Bronchial epithelial cell (primary cell): Measurements from ENCODE around the gene DBNDD1. TPM values are rescaled to one million over a fixed set of nuclear protein-coding genes. Genes with fewer than 3 reads are reported as not detected.
"Not testable (repeated sequence)": the region's sequence is repeated elsewhere in the genome, so short reads cannot be mapped to it uniquely, and the experiment has no call there.

Experiments used
- DNase-seq: peaks from one replicate; pipeline ENCODE4 v3.0.0-alpha.2; 2010; ENCODE audit warnings: low read depth
- FAIRE-seq: peaks from 2 replicates; lab custom pipeline; 2011; peaks lifted over from hg19 to GRCh38; lab: Jason Lieb, UNC
- H3K27me3 ChIP-seq: 2 replicates; pipeline ENCODE4 v1.5.1; 2011; ENCODE audit warnings: low read length; ENCODE audit not compliant: control insufficient read depth, insufficient read depth
- H3K36me3 ChIP-seq: 2 replicates; pipeline ENCODE4 v1.5.1; 2011; ENCODE audit warnings: low read length; ENCODE audit not compliant: control insufficient read depth, insufficient read depth
- H3K4me3 ChIP-seq: 2 replicates; pipeline ENCODE4 v1.5.1; 2011; ENCODE audit warnings: mild to moderate bottlenecking, low read depth, low read length, control low read depth
- CTCF ChIP-seq: IDR thresholded peaks from 2 replicates; pipeline ENCODE4 v1.5.1; 2011; ENCODE audit warnings: mild to moderate bottlenecking, moderate library complexity, low read length, control low read depth, inconsistent platforms; ENCODE audit not compliant: insufficient read depth, severe bottlenecking
- total RNA-seq: library from RNA; depleted of rRNA; stranded (reverse); fragments of >200 nt; gene quantifications from 2 replicates; pipeline ENCODE4 v1.2.1, GENCODE V29; 2014

DBNDD1 gene
- total RNA-seq, 1 donor from 2014 or later, result 1.3 TPM

- TF ChIP-seq CTCF, result no peak
- DNase-seq (no peak), FAIRE-seq (no peak)
- no peaks in the 10 kb centered on the region for H3K36me3 ChIP-seq
- no peak overlapping the region for H3K4me3 ChIP-seq
- no peaks in the 10 kb centered on the region for H3K27me3 ChIP-seq
Measured at GRCh38 chr16:90008708-90009145, 10.5 kb downstream of the DBNDD1 start.

GRCh38 chr16:90007635-90008234, 11.5 kb downstream of the DBNDD1 start:
- not testable (repeated sequence) for H3K36me3 ChIP-seq, H3K27me3 ChIP-seq, H3K4me3 ChIP-seq, FAIRE-seq, DNase-seq

GRCh38 chr16:90007015-90007414, 12.2 kb downstream of the DBNDD1 start:
- no peak for DNase-seq
- no peaks in the 10 kb centered on the region for H3K36me3 ChIP-seq
- H3K27me3 ChIP-seq, result no peaks in the 10 kb centered on the region
- TF ChIP-seq CTCF, result no peak
- H3K4me3 ChIP-seq, result no peak overlapping the region
- no peak for FAIRE-seq

- Histone ChIP-seq H3K4me3 (no peak overlapping the region), H3K36me3 (no peaks in the 10 kb centered on the region), H3K27me3 (no peaks in the 10 kb centered on the region)
- FAIRE-seq (no peak), DNase-seq (no peak)
- TF ChIP-seq CTCF, result no peak
Measured at GRCh38 chr16:90005956-90006663, 13.1 kb downstream of the DBNDD1 start.

- Histone ChIP-seq H3K27me3 (no peaks in the 10 kb centered on the region), H3K4me3 (no peak overlapping the region), H3K36me3 (peaks cover 4% of the 10 kb centered on the region)
- FAIRE-seq (no peak), DNase-seq (no peak)
- no peak for TF ChIP-seq CTCF
Measured at GRCh38 chr16:90004577-90004976, 14.7 kb downstream of the DBNDD1 start.

- peaks cover 4% of the 10 kb centered on the region for H3K36me3 ChIP-seq
- DNase-seq (no peak), FAIRE-seq (no peak)
- no peak for TF ChIP-seq CTCF
- H3K27me3 ChIP-seq, result no peaks in the 10 kb centered on the region
- no peak overlapping the region for H3K4me3 ChIP-seq
Measured at GRCh38 chr16:90002759-90003158, 16.5 kb downstream of the DBNDD1 start.
